ENCODE measurements around the gene POLR3H.

DNA sequence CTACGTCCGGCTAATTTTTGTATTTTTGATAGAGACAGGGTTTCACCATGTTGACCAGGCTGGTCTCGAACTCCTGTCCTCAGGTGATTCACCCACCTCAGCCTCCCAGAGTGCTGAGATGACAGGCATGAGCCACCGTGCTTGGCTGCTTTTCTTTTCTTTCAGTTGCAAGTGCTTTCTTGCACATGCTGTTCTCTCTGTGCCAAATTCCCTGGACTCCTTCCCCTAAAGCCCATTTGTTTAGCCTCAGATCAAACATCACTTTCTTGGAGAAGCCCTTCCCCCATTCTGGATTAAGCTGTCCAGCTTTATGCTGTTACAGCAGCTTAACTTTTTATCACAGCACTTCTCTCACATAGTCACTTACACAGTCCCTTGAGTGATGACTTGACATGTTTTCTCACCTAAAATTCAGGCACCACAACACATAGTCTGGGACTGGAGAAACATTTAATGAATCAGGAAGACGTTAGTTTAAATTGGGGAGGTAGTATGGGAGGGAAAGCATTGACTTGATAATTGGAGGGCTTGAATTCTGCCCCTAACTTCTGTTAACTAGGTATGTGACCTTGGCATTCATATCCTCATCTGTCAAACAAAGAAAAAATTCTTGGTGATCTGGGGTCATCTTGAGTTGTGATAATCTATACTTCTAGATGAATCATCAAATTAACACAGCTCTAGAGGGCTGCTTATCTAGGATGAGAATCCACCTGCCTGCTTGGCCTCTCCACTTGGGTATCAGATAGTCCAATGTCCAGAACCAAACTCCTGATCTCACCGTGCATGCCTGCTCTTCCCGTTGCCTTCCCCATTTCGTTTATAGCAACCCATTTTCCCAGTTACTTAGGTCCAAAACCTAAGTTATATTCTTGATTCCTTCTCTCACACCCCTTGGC, 57.0 kb downstream of the POLR3H start:
- TF ChIP-seq, protein P1, sequence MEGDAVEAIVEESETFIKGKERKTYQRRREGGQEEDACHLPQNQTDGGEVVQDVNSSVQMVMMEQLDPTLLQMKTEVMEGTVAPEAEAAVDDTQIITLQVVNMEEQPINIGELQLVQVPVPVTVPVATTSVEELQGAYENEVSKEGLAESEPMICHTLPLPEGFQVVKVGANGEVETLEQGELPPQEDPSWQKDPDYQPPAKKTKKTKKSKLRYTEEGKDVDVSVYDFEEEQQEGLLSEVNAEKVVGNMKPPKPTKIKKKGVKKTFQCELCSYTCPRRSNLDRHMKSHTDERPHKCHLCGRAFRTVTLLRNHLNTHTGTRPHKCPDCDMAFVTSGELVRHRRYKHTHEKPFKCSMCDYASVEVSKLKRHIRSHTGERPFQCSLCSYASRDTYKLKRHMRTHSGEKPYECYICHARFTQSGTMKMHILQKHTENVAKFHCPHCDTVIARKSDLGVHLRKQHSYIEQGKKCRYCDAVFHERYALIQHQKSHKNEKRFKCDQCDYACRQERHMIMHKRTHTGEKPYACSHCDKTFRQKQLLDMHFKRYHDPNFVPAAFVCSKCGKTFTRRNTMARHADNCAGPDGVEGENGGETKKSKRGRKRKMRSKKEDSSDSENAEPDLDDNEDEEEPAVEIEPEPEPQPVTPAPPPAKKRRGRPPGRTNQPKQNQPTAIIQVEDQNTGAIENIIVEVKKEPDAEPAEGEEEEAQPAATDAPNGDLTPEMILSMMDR (conservative IDR thresholded peaks at IDR 0.05; ENCODE audit: low read depth, low read length), result no peak
- TF ChIP-seq MAFK (IDR thresholded peaks at IDR 0.05; ENCODE audit: low read depth, low read length), result no peak
- no peak for TF ChIP-seq RAD21 (IDR thresholded peaks at IDR 0.05; ENCODE audit: low read length)
- no peak for TF ChIP-seq CHD1 (IDR thresholded peaks at IDR 0.05; ENCODE audit: low read depth, low read length)
- TF ChIP-seq POLR2A (IDR thresholded peaks at IDR 0.05; ENCODE audit: low read depth, low read length), result no peak
- no peak for TF ChIP-seq RFX5 (IDR thresholded peaks at IDR 0.05; ENCODE audit: low read depth, low read length)
- no peak for TF ChIP-seq BHLHE40 (IDR thresholded peaks at IDR 0.05; ENCODE audit: low read depth, low read length)
- TF ChIP-seq FOS (IDR thresholded peaks at IDR 0.05; ENCODE audit: low read depth, low read length), result no peak
